Occipital lobe (tissue), 2 donors: Measurements from ENCODE around the gene FER. TPM values are rescaled to one million over a fixed set of nuclear protein-coding genes. Genes with fewer than 3 reads are reported as not detected.
"Not testable (repeated sequence)": the region's sequence is repeated elsewhere in the genome, so short reads cannot be mapped to it uniquely, and the experiment has no call there.

Source experiments
- DNase-seq: peaks from one replicate; lab custom pipeline; 2025; lab: John Stamatoyannopoulos, UW
- total RNA-seq: library from RNA; depleted of rRNA; stranded (reverse); fragments of >200 nt; gene quantifications from one replicate; pipeline ENCODE4 v1.2.3, GENCODE V29; 2014

FER gene
- total RNA-seq, 1 donor from 2014 or later, result 101 TPM

GRCh38 chr5:108747111-108747773 lies 455 bp upstream of the FER start:
- no peak for DNase-seq

- DNase-seq, result peak; percentile 100
Measured at GRCh38 chr5:108748401-108749127, 867 bp downstream of the FER start.

- DNase-seq, result no peak
Measured at GRCh38 chr5:108749128-108749861, 1.6 kb downstream of the FER start.

GRCh38 chr5:108753331-108753730 lies 5.6 kb downstream of the FER start:
- no peak for DNase-seq

- DNase-seq, result no peak
Measured at GRCh38 chr5:108753877-108754276, 6.2 kb downstream of the FER start.

- DNase-seq, result no peak
Measured at GRCh38 chr5:108760512-108760911, 12.8 kb downstream of the FER start.

GRCh38 chr5:108762660-108763059 lies 15.0 kb downstream of the FER start:
- DNase-seq, result no peak

GRCh38 chr5:108763222-108763916 lies 15.7 kb downstream of the FER start:
- DNase-seq, result no peak

- no peak for DNase-seq
Measured at GRCh38 chr5:108765647-108766046, 17.9 kb downstream of the FER start.

- DNase-seq, result not testable (repeated sequence)
Measured at GRCh38 chr5:108766916-108767315, 19.2 kb downstream of the FER start.

- no peak for DNase-seq
Measured at GRCh38 chr5:108769352-108769751, 21.7 kb downstream of the FER start.

GRCh38 chr5:108772626-108773025 lies 24.9 kb downstream of the FER start:
- no peak for DNase-seq

- no peak for DNase-seq
Measured at GRCh38 chr5:108773330-108773729, 25.6 kb downstream of the FER start.

- not testable (repeated sequence) for DNase-seq
Measured at GRCh38 chr5:108774079-108774478, 26.4 kb downstream of the FER start.

GRCh38 chr5:108777582-108777981 lies 29.9 kb downstream of the FER start:
- not testable (repeated sequence) for DNase-seq

GRCh38 chr5:108784577-108784976 lies 36.9 kb downstream of the FER start:
- DNase-seq, result not testable (repeated sequence)

- no peak for DNase-seq
Measured at GRCh38 chr5:108786806-108787483, 39.2 kb downstream of the FER start.

GRCh38 chr5:108788142-108788541 lies 40.4 kb downstream of the FER start:
- peak; percentile 64 for DNase-seq

GRCh38 chr5:108793207-108793606 lies 45.5 kb downstream of the FER start:
- DNase-seq, result no peak

- DNase-seq, result not testable (repeated sequence)
Measured at GRCh38 chr5:108794349-108794748, 46.7 kb downstream of the FER start.

GRCh38 chr5:108797396-108797795 lies 49.7 kb downstream of the FER start:
- DNase-seq, result no peak
